GM21717 (cell line): ENCODE data around the gene ABCA1.
"Not testable (repeated sequence)": the region's sequence is repeated elsewhere in the genome, so short reads cannot be mapped to it uniquely, and the experiment has no call there.

Experiments used
- ATAC-seq: cut with Tn5 transposase; IDR thresholded peaks from one replicate; pipeline ENCODE4 v1.9.1; 2021; ENCODE audit warnings: mild to moderate bottlenecking, moderate library complexity; ENCODE audit not compliant: unreplicated experiment

Gene ABCA1

DNA sequence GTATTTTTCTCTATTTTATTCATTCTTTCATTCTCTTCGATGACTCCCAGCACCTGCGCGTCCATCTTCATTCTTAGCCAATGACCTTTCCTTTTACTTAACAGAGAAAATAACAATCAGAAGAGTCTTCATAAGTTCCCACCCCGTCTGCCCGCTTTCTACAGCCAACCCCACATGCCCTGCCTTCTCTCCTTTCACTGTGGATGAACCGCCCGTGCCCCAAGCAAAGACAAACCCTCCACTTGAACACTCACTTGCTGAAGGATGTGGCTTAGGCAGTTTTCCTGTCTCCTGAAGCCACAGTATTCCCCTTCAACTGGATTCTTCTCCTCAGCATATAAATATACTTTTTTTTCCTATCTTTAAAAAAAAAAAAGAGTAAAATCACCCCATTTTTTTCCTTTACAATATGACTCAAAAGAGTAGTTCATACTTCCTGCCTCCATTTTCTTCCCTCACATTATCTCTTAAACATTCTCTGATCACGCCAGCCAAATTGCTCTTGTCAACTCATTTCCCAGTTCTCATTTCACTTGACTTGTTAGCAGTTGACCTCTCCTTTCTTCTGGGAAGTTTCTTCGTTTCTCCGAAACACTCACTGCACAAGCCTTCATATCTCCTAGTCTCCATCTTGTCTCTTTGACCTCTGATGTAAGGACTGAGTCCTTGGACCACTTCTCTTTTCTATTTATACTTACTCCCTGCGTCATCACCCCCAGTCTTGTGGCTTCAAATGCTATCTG, 153.0 kb downstream of the ABCA1 start:
- ATAC-seq, result peak; percentile 94

DNA sequence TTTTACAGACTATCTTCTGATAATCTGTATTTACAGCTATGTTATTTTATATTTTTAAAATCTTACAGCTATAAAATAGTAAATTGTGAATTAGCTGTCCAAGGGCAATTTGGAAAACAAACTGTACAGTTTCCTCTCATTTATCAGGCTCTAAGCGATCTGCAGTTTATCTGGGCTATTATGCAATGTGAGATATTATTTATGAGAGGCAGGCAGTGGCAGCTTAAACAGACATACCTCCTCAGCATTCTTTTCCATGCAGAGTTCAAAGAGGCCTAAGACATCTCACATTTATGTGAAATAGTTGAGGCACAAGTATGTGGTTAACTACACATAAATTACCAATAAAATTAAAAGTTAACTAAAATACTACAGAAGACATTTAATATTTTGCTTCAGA, 153.8 kb downstream of the ABCA1 start:
- no peak for ATAC-seq

GRCh38 chr9:104772714-104773510, 155.0 kb downstream of the ABCA1 start:
- no peak for ATAC-seq

DNA sequence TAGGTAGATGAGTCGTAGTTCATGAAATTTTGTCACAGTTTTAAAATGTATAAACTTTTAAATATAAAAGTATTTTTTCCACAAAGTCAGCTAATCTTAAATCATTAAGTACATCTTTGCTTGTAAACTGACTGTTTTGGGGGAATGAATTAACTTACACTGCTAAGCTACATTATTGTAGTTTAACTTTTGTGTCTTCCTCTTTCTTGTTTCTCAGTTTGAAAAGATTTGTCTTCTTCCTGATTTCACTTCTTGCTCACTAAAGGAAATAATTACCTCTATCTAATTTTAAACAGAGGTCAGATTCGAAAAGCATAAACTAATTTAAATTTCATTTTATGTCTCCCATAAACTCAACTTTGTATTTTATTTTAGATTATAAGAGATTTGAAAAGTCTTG, 158.3 kb downstream of the ABCA1 start:
- ATAC-seq, result no peak

DNA sequence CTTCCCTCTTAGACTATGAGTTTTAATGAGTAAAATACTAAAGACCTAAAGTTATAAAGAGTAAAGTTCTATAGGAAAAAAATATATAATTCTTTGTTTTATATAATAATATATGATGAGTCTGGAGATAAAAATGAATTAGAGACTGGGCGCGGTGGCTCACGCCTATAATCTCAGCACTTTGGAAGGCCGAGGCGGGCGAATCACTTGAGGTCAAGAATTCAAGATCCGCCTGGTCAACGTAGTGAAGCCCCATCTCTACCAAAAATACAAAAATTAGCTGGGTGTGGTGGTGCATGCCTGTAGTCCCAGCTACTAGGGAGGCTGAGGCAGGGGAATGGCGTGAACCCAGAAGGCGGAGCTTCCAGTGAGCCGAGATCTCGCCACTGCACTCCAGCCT, 158.9 kb downstream of the ABCA1 start:
- ATAC-seq, result not testable (repeated sequence)

DNA sequence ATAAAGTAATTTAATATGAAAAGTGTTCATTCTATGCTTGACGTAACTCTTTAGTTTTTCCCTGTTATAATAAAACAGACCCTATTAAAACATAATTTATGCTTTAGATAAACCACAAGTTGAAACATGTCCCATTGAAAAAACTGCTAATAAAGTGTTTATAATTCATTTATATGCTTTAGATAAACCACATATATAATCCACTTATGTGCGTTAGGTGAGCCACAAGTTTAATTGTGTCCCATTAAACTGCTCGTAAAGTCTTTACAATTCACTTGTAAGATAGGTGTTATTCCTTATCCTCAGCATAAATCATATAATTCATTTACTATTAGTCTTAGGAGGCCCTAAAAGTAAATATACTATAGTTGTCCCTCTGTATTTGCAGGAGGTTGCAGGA, 160.4 kb downstream of the ABCA1 start:
- ATAC-seq, result no peak

GRCh38 chr9:104766025-104766424, 161.9 kb downstream of the ABCA1 start:
- no peak for ATAC-seq

- ATAC-seq, result peak; percentile 31
Measured at GRCh38 chr9:104765138-104765537, 162.8 kb downstream of the ABCA1 start.

DNA sequence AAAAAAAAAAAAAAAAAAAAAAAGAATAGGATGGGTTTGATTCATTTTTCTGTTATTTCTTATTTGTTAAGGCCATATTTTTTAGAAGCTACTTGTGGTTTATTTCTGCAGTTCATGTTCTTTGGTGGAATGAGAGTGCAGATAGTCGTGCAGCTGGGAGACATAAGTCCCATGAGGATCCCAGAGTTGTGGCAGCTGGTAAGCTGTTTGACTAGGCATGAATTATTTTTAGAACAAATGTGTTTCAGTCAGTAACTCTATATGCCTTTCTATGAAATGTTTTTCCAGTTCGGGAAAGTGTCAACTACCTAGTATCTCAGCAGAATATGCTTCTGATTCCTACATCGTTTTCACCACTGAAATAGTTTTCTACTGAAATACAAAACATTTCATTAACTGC, 169.0 kb downstream of the ABCA1 start:
- no peak for ATAC-seq

- ATAC-seq, result peak; percentile 24
Measured at GRCh38 chr9:104750185-104750767, 177.7 kb downstream of the ABCA1 start.

GRCh38 chr9:104748359-104749031, 179.5 kb downstream of the ABCA1 start:
- ATAC-seq, result peak; percentile 8

GRCh38 chr9:104747565-104748358, 180.2 kb downstream of the ABCA1 start, which contains the start of gene NIPSNAP3A:
Gene NIPSNAP3A (plus strand): TSS chr9:104747683. CDS start chr9:104747793, 110 bp downstream.
- peak; percentile 92 for ATAC-seq

DNA sequence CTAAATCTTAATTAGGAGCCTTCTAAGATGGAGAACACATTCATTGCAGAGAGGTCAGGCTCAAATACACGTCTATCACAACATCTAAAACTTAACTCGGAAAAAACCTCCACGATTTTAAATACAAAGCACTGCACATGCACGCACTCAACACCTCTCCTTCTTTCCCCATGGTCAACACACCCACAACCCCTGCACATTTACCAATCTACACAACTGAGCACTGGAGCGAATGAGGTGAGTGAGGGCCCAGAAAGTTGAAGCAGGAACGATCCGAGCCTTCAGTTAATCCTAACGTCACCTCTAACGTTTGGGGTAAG, 180.8 kb downstream of the ABCA1 start:
- no peak for ATAC-seq

GRCh38 chr9:104746798-104747197, 181.2 kb downstream of the ABCA1 start:
- no peak for ATAC-seq

- ATAC-seq, result no peak
Measured at GRCh38 chr9:104746285-104746684, 181.7 kb downstream of the ABCA1 start.

- no peak for ATAC-seq
Measured at GRCh38 chr9:104745852-104746251, 182.1 kb downstream of the ABCA1 start.

GRCh38 chr9:104743376-104743985, 184.5 kb downstream of the ABCA1 start:
- ATAC-seq, result peak; percentile 29

GRCh38 chr9:104740621-104741020, 187.3 kb downstream of the ABCA1 start:
- ATAC-seq, result no peak

GRCh38 chr9:104738452-104738851, 189.5 kb downstream of the ABCA1 start:
- no peak for ATAC-seq
